ENCODE results near the gene OR6B2.

DNA sequence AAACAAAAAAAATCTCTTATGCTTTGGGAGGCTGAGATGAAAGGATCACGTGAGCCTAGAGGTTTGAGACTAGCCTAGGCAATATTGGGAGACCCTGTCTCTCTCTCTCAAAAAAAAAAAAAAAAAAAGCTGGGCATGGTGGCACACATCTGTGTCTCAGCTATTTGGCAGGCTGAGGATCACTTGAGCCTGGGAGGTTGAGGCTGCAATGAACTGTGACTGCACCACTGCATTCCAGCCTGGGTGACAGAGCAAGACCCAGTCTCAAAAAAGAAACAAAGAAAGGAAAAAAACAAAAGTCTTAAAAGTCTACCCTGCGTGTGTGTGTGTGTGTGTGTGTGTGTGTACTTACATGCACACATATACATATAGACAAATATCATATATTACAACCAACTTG, 48.4 kb upstream of the OR6B2 start:
- TF ChIP-seq, protein P1, sequence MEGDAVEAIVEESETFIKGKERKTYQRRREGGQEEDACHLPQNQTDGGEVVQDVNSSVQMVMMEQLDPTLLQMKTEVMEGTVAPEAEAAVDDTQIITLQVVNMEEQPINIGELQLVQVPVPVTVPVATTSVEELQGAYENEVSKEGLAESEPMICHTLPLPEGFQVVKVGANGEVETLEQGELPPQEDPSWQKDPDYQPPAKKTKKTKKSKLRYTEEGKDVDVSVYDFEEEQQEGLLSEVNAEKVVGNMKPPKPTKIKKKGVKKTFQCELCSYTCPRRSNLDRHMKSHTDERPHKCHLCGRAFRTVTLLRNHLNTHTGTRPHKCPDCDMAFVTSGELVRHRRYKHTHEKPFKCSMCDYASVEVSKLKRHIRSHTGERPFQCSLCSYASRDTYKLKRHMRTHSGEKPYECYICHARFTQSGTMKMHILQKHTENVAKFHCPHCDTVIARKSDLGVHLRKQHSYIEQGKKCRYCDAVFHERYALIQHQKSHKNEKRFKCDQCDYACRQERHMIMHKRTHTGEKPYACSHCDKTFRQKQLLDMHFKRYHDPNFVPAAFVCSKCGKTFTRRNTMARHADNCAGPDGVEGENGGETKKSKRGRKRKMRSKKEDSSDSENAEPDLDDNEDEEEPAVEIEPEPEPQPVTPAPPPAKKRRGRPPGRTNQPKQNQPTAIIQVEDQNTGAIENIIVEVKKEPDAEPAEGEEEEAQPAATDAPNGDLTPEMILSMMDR (IDR thresholded peaks at IDR 0.05), result no peak
- TF ChIP-seq POLR2A (IDR thresholded peaks at IDR 0.05), result no peak

All from esophagus squamous epithelium (tissue), 4 donors.